ENCODE results near the gene KIF26A. TPM values are rescaled to one million over a fixed set of nuclear protein-coding genes. Genes with fewer than 3 reads are reported as not detected.

The KIF26A gene
- total and polyA plus RNA-seq, 2 of the 4 experiments (the other 2 are of a cell fraction): not detected

DNA sequence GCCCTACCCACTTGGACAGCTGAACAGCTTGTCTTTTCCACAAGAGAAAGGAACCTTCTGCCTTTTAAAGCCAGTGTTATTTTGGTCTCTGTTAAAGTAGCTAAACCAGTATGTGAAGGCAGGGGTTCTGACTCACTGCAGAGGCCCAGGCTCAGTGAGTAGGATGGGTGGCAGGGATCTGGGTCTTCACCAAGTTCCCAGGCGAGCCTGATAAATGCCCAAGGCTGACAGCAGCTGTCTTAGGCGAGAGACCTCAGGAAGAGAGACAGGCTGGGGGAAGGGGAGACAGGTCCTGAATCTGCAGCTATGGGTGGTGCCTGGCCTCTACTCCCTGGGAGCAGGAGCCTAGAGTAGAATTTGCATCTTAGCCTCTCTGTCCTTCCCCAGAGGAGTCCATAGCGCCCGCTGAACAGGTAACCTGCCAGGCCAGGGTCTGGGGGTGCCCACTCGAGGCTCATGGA, 18.1 kb upstream of the KIF26A start:
- dilution Hi-C loops (cut with HindIII; ENCODE audit: low sequenced_read_pairs, unreplicated experiment) (no loop called here), intact Hi-C loops (cut with micrococcal nuclease) (no loop called here)

More for the DNA sequence above, 18.1 kb upstream of the KIF26A start:
- Histone ChIP-seq H3K4me3 (ENCODE audit: insufficient read depth, low read depth, low read length) (no peak overlapping the region), H2AK5ac (ENCODE audit: low read depth, low read length) (no peak overlapping the region), H4K91ac (ENCODE audit: insufficient read depth, low read depth, low read length) (no peak overlapping the region), H2BK120ac (ENCODE audit: low read depth, low read length) (no peak overlapping the region), H2BK5ac (ENCODE audit: low read depth, low read length, poor library complexity, severe bottlenecking) (no peak overlapping the region), H3K4me1 (ENCODE audit: control insufficient read depth, insufficient read depth, low read length) (no peaks in the 10 kb centered on the region), H4K5ac (ENCODE audit: low read depth, low read length) (no peak overlapping the region), H4K20me1 (ENCODE audit: insufficient read depth, low read length) (no peaks in the 10 kb centered on the region; the same call in 1 of the 2 replicates), H3K18ac (ENCODE audit: low read depth, low read length) (no peak overlapping the region), H3K9ac (ENCODE audit: low read depth, low read length) (no peak overlapping the region), H3K27me3 (ENCODE audit: control insufficient read depth, insufficient read depth, low read length) (peaks cover 17% of the 10 kb centered on the region; the same call in 1 of the 2 replicates), H2BK20ac (ENCODE audit: low read depth, low read length) (no peak overlapping the region), H3K23ac (ENCODE audit: low read depth, low read length) (no peak overlapping the region), H3K4me2 (ENCODE audit: low read depth, low read length) (no peak overlapping the region), H2BK15ac (ENCODE audit: low read depth, low read length) (no peak overlapping the region), H3K9me3 (ENCODE audit: control insufficient read depth, insufficient read depth, low read length) (no peaks in the 10 kb centered on the region), H3K4ac (ENCODE audit: low read depth, low read length) (no peak overlapping the region), H3K56ac (ENCODE audit: extremely low read depth, insufficient read depth, low read length) (no peak overlapping the region), H3K14ac (replicated peaks; ENCODE audit: low read depth, low read length) (no peak overlapping the region), H3K27ac (ENCODE audit: insufficient read depth, low read length) (no peak overlapping the region), H3K36me3 (ENCODE audit: control insufficient read depth, insufficient read depth, low read length) (no peaks in the 10 kb centered on the region), H4K8ac (ENCODE audit: low read depth in 2 of 2, low read length in 2 of 2) (no peak overlapping the region), H3K79me1 (ENCODE audit: low read depth in 1 of 2, low read length in 2 of 2) (no peaks in the 10 kb centered on the region), H3K9me1 (ENCODE audit: insufficient read depth, low read length) (no peaks in the 10 kb centered on the region), H2AK9ac (replicated peaks; ENCODE audit: low read depth, low read length, poor library complexity) (no peak overlapping the region), H2AFZ (replicated peaks; ENCODE audit: low read length, poor library complexity) (no peak overlapping the region)
- ChIA-PET CTCF (no interaction called here), POLR2A (ENCODE audit: unreplicated experiment) (no interaction called here)
- WGBS, 2 experiments (ENCODE audit: extremely low coverage in 2 of 2, insufficient read length in 1 of 2): 17% methylated on average over 1 of the region's 5 CpGs; no CpG with 5 or more reads in 1 of the 2 experiments
- in situ Hi-C loops (cut with MboI; ENCODE audit: low sequenced_read_pairs): no loop called here
- ATAC-seq (ENCODE audit: low read depth): no peak
- TF ChIP-seq MAZ (IDR thresholded peaks at IDR 0.05; ENCODE audit: borderline replicate concordance, low read depth, low read length) (no peak), FOS (IDR thresholded peaks at IDR 0.05; ENCODE audit: low read depth, low read length) (no peak), CEBPB (IDR thresholded peaks at IDR 0.05; ENCODE audit: low read depth, low read length) (no peak), RAD21 (IDR thresholded peaks at IDR 0.05; ENCODE audit: low read length) (no peak), SMC3 (IDR thresholded peaks at IDR 0.05; ENCODE audit: low read depth, low read length) (no peak), NFE2L2 (IDR thresholded peaks at IDR 0.05; ENCODE audit: low read depth, low read length) (no peak)
- DNase-seq: no peak
- no TSS peak for BruUV-seq (replicated peaks)

Data from IMR-90 (cell line).